GM18907 (cell line): ENCODE data around the gene FXYD7.
"Not testable (repeated sequence)": the region's sequence is repeated elsewhere in the genome, so short reads cannot be mapped to it uniquely, and the experiment has no call there.

Experiments used
- ATAC-seq: cut with Tn5 transposase; IDR thresholded peaks from one replicate; pipeline ENCODE4 v1.9.1; 2021; ENCODE audit warnings: mild to moderate bottlenecking, moderate library complexity; ENCODE audit not compliant: unreplicated experiment

The FXYD7 gene

GRCh38 chr19:35194012-35194984 lies 51.2 kb downstream of the FXYD7 start:
- no peak for ATAC-seq

- no peak for ATAC-seq
Measured at GRCh38 chr19:35195830-35196229, 52.8 kb downstream of the FXYD7 start.

GRCh38 chr19:35196861-35197260 lies 53.8 kb downstream of the FXYD7 start:
- ATAC-seq, result not testable (repeated sequence)

- ATAC-seq, result no peak
Measured at GRCh38 chr19:35199481-35199880, 56.4 kb downstream of the FXYD7 start.

GRCh38 chr19:35202722-35203688 lies 60.0 kb downstream of the FXYD7 start:
- no peak for ATAC-seq
